Measurements from ENCODE around the gene GUCY1A1. TPM values are rescaled to one million over a fixed set of nuclear protein-coding genes. Genes with fewer than 3 reads are reported as not detected.
A peak's percentile ranks its signal among the peaks of the same experiment; 100 is the strongest.

GUCY1A1 gene
- total RNA-seq, 1 donor from 2014 or later: 1.0 TPM

DNA sequence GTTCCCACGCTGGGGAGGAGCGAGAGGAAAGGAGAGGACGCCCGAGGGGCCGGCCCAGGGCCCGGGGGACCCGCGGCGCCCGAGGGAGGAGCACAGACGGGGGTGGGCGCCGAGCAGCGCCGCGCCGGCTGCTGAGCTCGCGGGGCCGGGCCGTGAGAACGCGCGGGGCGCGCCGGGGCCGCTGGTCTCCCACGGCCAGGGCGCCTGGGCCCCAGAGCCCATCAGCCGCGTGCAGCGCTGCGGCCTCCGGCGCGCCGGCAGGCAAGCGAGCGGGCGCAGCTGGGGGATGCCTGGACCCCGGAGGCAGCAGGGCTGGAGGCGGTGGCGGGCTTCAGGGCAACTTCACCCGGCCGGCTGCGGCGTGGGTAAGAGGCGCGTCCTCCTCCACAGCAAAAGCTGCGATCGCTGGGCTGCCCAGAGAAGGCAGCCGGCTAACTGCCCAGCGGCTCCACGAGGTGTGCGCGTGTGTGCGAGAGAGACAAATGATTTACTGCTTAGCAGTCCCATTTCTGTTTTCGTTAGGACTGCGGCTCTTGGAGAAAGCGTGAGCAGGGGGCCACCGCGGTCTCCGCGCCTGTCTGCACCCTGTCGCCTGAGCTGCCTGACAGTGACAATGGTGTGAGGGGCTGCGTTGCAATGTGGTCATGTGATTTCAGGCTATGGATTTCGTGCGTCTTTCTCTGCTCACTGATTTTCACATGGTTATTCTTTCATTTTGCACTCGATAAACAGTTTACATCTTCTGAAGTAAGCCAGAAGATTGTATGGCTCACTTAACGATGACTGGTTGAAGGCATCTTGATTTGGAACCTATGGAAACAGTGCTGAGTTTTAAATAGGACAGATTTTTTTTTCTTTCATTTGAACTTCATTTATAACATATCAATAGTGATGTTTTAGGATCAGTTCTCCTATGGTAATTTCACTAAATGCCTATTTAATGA, 1.2 kb downstream of the GUCY1A1 start:
- peak; percentile 54 for TF ChIP-seq EZH2 (IDR thresholded peaks at IDR 0.05; ENCODE audit: insufficient read depth, low read length)
- TF ChIP-seq, protein P1, sequence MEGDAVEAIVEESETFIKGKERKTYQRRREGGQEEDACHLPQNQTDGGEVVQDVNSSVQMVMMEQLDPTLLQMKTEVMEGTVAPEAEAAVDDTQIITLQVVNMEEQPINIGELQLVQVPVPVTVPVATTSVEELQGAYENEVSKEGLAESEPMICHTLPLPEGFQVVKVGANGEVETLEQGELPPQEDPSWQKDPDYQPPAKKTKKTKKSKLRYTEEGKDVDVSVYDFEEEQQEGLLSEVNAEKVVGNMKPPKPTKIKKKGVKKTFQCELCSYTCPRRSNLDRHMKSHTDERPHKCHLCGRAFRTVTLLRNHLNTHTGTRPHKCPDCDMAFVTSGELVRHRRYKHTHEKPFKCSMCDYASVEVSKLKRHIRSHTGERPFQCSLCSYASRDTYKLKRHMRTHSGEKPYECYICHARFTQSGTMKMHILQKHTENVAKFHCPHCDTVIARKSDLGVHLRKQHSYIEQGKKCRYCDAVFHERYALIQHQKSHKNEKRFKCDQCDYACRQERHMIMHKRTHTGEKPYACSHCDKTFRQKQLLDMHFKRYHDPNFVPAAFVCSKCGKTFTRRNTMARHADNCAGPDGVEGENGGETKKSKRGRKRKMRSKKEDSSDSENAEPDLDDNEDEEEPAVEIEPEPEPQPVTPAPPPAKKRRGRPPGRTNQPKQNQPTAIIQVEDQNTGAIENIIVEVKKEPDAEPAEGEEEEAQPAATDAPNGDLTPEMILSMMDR (IDR thresholded peaks at IDR 0.05; ENCODE audit: insufficient read depth, low read depth, low read length): no peak
- DNase-seq (ENCODE audit: low read depth): peak; percentile 25
- peaks cover 61% of the 10 kb centered on the region for H3K27me3 Mint-ChIP-seq (ENCODE audit: low read depth, unreplicated experiment)
- no peaks in the 10 kb centered on the region for H3K36me3 Mint-ChIP-seq (ENCODE audit: low read depth, unreplicated experiment)
- peak overlapping the region; percentile 90 for H2AFZ ChIP-seq (ENCODE audit: low read depth, low read length)
- H3K27ac Mint-ChIP-seq (ENCODE audit: unreplicated experiment): no peak overlapping the region
- H3K79me2 ChIP-seq (ENCODE audit: insufficient read depth, low read length): no peaks in the 10 kb centered on the region
- peaks cover 2% of the 10 kb centered on the region for H3K4me1 Mint-ChIP-seq (ENCODE audit: low read depth, unreplicated experiment)
- H3K4me2 ChIP-seq (ENCODE audit: low read length): peak overlapping the region; percentile 99
- peaks cover 4% of the 10 kb centered on the region for H3K4me1 ChIP-seq (ENCODE audit: insufficient read depth, low read length)
- peak overlapping the region; percentile 55 for H3K9ac ChIP-seq (ENCODE audit: low read length)
- no peaks in the 10 kb centered on the region for H4K20me1 ChIP-seq (ENCODE audit: insufficient read depth, low read length)
- H3K36me3 ChIP-seq (ENCODE audit: insufficient read depth, low read length): no peaks in the 10 kb centered on the region
- no peaks in the 10 kb centered on the region for H3K9me3 Mint-ChIP-seq (ENCODE audit: unreplicated experiment)
- H3K4me3 ChIP-seq (ENCODE audit: insufficient read depth, low read depth, low read length): peak overlapping the region; percentile 68
- H3K27me3 ChIP-seq (ENCODE audit: insufficient read depth, low read length): peaks cover 36% of the 10 kb centered on the region
- H3K9me3 ChIP-seq (ENCODE audit: insufficient read depth, low read depth, low read length): no peaks in the 10 kb centered on the region
- H3K27ac ChIP-seq (ENCODE audit: low read depth, low read length): no peak overlapping the region
- peak overlapping the region; percentile 90 for H3K4me3 Mint-ChIP-seq (ENCODE audit: unreplicated experiment)
- FAIRE-seq: no peak

DNA sequence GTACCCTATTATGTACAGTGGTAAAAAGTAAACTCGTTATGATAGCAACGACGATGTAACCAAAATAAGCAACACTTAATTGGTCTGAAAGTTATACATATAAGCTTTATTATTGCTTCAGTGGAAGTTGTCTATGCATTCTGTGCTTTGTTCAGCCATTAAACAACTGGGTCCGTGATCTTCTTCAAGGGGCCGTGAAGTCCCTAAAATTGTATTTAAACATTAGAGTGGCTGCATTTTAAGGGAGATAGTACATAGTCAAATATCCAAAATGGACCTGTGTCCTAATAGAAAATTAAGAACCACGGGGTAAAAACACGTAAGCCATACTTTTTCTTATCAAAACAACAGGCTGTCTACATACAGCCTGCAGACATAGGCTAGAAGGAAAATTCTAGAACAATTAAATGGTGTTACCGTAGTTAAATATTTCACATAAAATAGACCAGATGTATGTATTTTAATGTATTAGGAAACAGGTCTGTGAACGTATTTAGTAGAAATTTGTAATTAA, 2.1 kb downstream of the GUCY1A1 start:
- Mint-ChIP-seq H3K4me1 (ENCODE audit: low read depth, unreplicated experiment) (peaks cover 2% of the 10 kb centered on the region), H3K4me3 (ENCODE audit: unreplicated experiment) (no peak overlapping the region), H3K9me3 (ENCODE audit: unreplicated experiment) (no peaks in the 10 kb centered on the region), H3K36me3 (ENCODE audit: low read depth, unreplicated experiment) (no peaks in the 10 kb centered on the region), H3K27ac (ENCODE audit: unreplicated experiment) (no peak overlapping the region), H3K27me3 (ENCODE audit: low read depth, unreplicated experiment) (peaks cover 58% of the 10 kb centered on the region)
- Histone ChIP-seq H3K4me2 (ENCODE audit: low read length) (no peak overlapping the region), H3K36me3 (ENCODE audit: insufficient read depth, low read length) (no peaks in the 10 kb centered on the region), H2AFZ (ENCODE audit: low read depth, low read length) (no peak overlapping the region), H4K20me1 (ENCODE audit: insufficient read depth, low read length) (no peaks in the 10 kb centered on the region), H3K4me1 (ENCODE audit: insufficient read depth, low read length) (peaks cover 4% of the 10 kb centered on the region), H3K4me3 (ENCODE audit: insufficient read depth, low read depth, low read length) (no peak overlapping the region), H3K9me3 (ENCODE audit: insufficient read depth, low read depth, low read length) (no peaks in the 10 kb centered on the region), H3K27me3 (ENCODE audit: insufficient read depth, low read length) (peaks cover 36% of the 10 kb centered on the region), H3K79me2 (ENCODE audit: insufficient read depth, low read length) (no peaks in the 10 kb centered on the region), H3K27ac (ENCODE audit: low read depth, low read length) (no peak overlapping the region), H3K9ac (ENCODE audit: low read length) (no peak overlapping the region)
- no peak for DNase-seq (ENCODE audit: low read depth)
- no peak for FAIRE-seq
- no peak for TF ChIP-seq EZH2 (IDR thresholded peaks at IDR 0.05; ENCODE audit: insufficient read depth, low read length)
- TF ChIP-seq, protein P1 (IDR thresholded peaks at IDR 0.05; ENCODE audit: insufficient read depth, low read depth, low read length): no peak
